Measurements from ENCODE around the gene TMEM145. TPM values are rescaled to one million over a fixed set of nuclear protein-coding genes. Genes with fewer than 3 reads are reported as not detected.

The TMEM145 gene
- total RNA-seq, 1 experiment from 2014 or later = 1.5 TPM

DNA sequence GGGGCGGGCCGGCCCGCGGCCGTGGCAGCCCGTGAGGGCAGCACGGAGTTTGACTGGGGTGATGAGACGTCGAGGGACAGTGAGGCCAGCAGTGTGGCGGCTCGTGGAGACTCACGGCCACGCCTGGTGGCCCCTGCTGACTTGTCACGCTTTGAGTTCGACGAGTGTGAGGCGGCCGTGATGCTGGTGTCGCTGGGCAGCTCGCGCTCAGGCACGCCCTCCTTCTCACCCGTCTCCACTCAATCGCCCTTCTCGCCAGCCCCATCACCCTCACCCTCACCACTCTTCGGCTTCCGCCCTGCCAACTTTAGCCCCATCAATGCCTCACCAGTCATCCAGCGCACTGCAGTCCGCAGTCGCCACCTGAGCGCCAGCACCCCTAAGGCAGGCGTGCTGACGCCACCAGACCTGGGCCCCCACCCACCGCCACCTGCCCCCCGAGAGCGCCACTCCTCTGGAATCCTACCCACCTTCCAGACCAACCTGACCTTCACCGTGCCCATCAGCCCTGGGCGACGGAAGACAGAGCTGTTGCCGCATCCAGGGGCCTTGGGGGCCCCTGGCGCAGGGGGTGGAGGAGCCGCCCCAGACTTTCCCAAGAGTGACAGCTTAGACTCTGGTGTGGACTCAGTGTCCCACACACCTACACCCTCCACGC lies 39.6 kb upstream of the TMEM145 start:
- Mint-ChIP-seq H3K36me3 (ENCODE audit: insufficient read depth, unreplicated experiment) (peaks cover 14% of the 10 kb centered on the region), H3K27ac (ENCODE audit: unreplicated experiment) (no peak overlapping the region), H3K4me3 (ENCODE audit: low read depth, unreplicated experiment) (no peak overlapping the region), H3K4me1 (ENCODE audit: low read depth, unreplicated experiment) (peaks cover 15% of the 10 kb centered on the region), H3K9me3 (ENCODE audit: low read depth, unreplicated experiment) (no peaks in the 10 kb centered on the region), H3K27me3 (ENCODE audit: unreplicated experiment) (no peaks in the 10 kb centered on the region)
- no peak for TF ChIP-seq CTCF (IDR thresholded peaks at IDR 0.05; ENCODE audit: unreplicated experiment)
- BruUV-seq (replicated peaks) = no TSS peak
- intact Hi-C loops (cut with micrococcal nuclease; ENCODE audit: unreplicated experiment) = no loop called here
- CTCF ChIA-PET = no interaction called here
- DNase-seq = no peak

DNA sequence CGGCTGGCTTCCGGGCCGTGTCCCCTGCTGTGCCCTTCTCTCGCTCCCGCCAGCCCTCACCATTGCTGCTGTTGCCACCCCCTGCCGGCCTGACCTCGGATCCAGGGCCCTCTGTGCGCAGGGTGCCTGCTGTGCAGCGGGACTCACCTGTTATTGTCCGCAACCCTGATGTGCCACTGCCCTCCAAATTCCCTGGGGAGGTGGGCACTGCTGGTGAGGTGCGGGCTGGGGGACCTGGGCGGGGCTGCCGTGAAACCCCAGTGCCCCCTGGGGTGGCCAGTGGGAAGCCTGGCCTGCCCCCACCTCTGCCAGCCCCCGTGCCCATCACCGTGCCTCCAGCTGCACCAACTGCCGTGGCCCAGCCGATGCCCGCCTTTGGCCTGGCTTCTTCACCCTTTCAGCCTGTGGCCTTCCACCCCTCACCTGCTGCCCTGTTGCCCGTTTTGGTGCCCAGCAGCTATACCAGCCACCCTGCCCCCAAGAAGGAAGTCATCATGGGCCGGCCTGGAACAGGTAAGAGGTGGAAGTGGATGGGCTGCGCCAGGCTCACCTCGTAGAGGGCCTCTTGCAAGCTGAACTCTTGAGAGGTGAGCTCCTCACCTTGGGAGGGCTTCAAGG lies 38.9 kb upstream of the TMEM145 start:
- peaks cover 21% of the 10 kb centered on the region for H3K4me1 Mint-ChIP-seq (ENCODE audit: low read depth, unreplicated experiment)
- DNase-seq = no peak
- H3K4me3 Mint-ChIP-seq (ENCODE audit: low read depth, unreplicated experiment) = no peak overlapping the region
- no peak for TF ChIP-seq CTCF (IDR thresholded peaks at IDR 0.05; ENCODE audit: unreplicated experiment)
- no TSS peak for BruUV-seq (replicated peaks)
- intact Hi-C loops (cut with micrococcal nuclease; ENCODE audit: unreplicated experiment) = no loop called here
- no peak overlapping the region for H3K27ac Mint-ChIP-seq (ENCODE audit: unreplicated experiment)
- H3K9me3 Mint-ChIP-seq (ENCODE audit: low read depth, unreplicated experiment) = no peaks in the 10 kb centered on the region
- H3K27me3 Mint-ChIP-seq (ENCODE audit: unreplicated experiment) = no peaks in the 10 kb centered on the region
- CTCF ChIA-PET = no interaction called here
- peaks cover 20% of the 10 kb centered on the region for H3K36me3 Mint-ChIP-seq (ENCODE audit: insufficient read depth, unreplicated experiment)

- H3K4me3 Mint-ChIP-seq (ENCODE audit: low read depth, unreplicated experiment) = no peak overlapping the region
- intact Hi-C loops (cut with micrococcal nuclease; ENCODE audit: unreplicated experiment) = no loop called here
- H3K4me1 Mint-ChIP-seq (ENCODE audit: low read depth, unreplicated experiment) = peaks cover 29% of the 10 kb centered on the region
- no peaks in the 10 kb centered on the region for H3K9me3 Mint-ChIP-seq (ENCODE audit: low read depth, unreplicated experiment)
- no peaks in the 10 kb centered on the region for H3K27me3 Mint-ChIP-seq (ENCODE audit: unreplicated experiment)
- BruUV-seq (replicated peaks) = no TSS peak
- H3K36me3 Mint-ChIP-seq (ENCODE audit: insufficient read depth, unreplicated experiment) = peaks cover 29% of the 10 kb centered on the region
- no peak overlapping the region for H3K27ac Mint-ChIP-seq (ENCODE audit: unreplicated experiment)
- no peak for DNase-seq
- CTCF ChIA-PET = no interaction called here
- TF ChIP-seq CTCF (IDR thresholded peaks at IDR 0.05; ENCODE audit: unreplicated experiment) = no peak
Measured at GRCh38 chr19:42275103-42275502, 38.0 kb upstream of the TMEM145 start.

DNA sequence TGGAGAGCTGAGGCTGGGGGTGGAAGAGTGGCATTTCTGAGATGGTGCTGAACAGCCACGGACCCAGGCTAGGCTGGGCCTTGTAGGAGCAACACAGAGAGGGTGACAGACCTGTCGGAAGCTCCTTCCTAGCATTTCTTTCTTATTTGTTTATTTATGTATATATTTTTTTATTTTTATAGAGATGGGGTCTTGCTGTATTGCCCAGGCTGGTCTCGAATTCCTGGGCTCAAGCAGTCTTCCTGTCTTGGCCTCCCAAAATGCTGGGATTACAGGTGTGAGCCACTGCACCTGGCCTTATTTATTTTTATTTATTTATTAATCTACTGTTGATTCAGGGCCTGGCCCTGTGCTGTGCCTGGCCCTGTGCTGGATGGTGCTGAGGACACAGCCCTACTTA lies 37.6 kb upstream of the TMEM145 start:
- CTCF ChIA-PET = no interaction called here

More for the DNA sequence above, 37.6 kb upstream of the TMEM145 start:
- no peak for TF ChIP-seq CTCF (IDR thresholded peaks at IDR 0.05; ENCODE audit: unreplicated experiment)
- Mint-ChIP-seq H3K27ac (ENCODE audit: unreplicated experiment) (peak overlapping the region; percentile 4), H3K36me3 (ENCODE audit: insufficient read depth, unreplicated experiment) (peaks cover 33% of the 10 kb centered on the region), H3K4me3 (ENCODE audit: low read depth, unreplicated experiment) (no peak overlapping the region), H3K27me3 (ENCODE audit: unreplicated experiment) (no peaks in the 10 kb centered on the region), H3K9me3 (ENCODE audit: low read depth, unreplicated experiment) (no peaks in the 10 kb centered on the region), H3K4me1 (ENCODE audit: low read depth, unreplicated experiment) (peaks cover 29% of the 10 kb centered on the region)
- intact Hi-C loops (cut with micrococcal nuclease; ENCODE audit: unreplicated experiment) = no loop called here
- no TSS peak for BruUV-seq (replicated peaks)
- no peak for DNase-seq

All from Calu3 (cell line).